ENCODE measurements around the gene UGT1A3.
"Not testable (repeated sequence)": the region's sequence is repeated elsewhere in the genome, so short reads cannot be mapped to it uniquely, and the experiment has no call there.

The UGT1A3 gene

GRCh38 chr2:233728723-233729301 is at the start of gene UGT1A3:
UGT1A3 (plus strand) TSS chr2:233729042; CDS start chr2:233729127, 85 bp downstream.
- no peak for ATAC-seq

- ATAC-seq = no peak
Measured at GRCh38 chr2:233679196-233679595, 49.6 kb upstream of the UGT1A3 start.

- ATAC-seq = no peak
Measured at GRCh38 chr2:233680361-233681045, 48.3 kb upstream of the UGT1A3 start.

- no peak for ATAC-seq
Measured at GRCh38 chr2:233681521-233682099, 47.2 kb upstream of the UGT1A3 start, which contains the start of gene UGT1A7. UGT1A7 (plus strand) TSS chr2:233681901; CDS start chr2:233681938, 37 bp downstream.

- no peak for ATAC-seq
Measured at GRCh38 chr2:233684640-233685039, 44.2 kb upstream of the UGT1A3 start.

GRCh38 chr2:233686928-233687327 is 41.9 kb upstream of the UGT1A3 start:
- no peak for ATAC-seq

GRCh38 chr2:233688341-233688740 is 40.5 kb upstream of the UGT1A3 start:
- no peak for ATAC-seq

- ATAC-seq = no peak
Measured at GRCh38 chr2:233689031-233689430, 39.8 kb upstream of the UGT1A3 start.

- ATAC-seq = no peak
Measured at GRCh38 chr2:233689501-233689900, 39.3 kb upstream of the UGT1A3 start.

- ATAC-seq = no peak
Measured at GRCh38 chr2:233690444-233690843, 38.4 kb upstream of the UGT1A3 start.

GRCh38 chr2:233691443-233692433 is 37.1 kb upstream of the UGT1A3 start:
- ATAC-seq = no peak

GRCh38 chr2:233692648-233693047 is 36.2 kb upstream of the UGT1A3 start, which contains the start of gene UGT1A6:
UGT1A6 (plus strand) TSS chr2:233692890; CDS start chr2:233693005, 115 bp downstream.
- no peak for ATAC-seq

- ATAC-seq = no peak
Measured at GRCh38 chr2:233693963-233694362, 34.9 kb upstream of the UGT1A3 start.

- ATAC-seq = no peak
Measured at GRCh38 chr2:233698740-233699139, 30.1 kb upstream of the UGT1A3 start.

- no peak for ATAC-seq
Measured at GRCh38 chr2:233699424-233700027, 29.3 kb upstream of the UGT1A3 start.

GRCh38 chr2:233700028-233700635 is 28.7 kb upstream of the UGT1A3 start:
- no peak for ATAC-seq

GRCh38 chr2:233700842-233701241 is 28.0 kb upstream of the UGT1A3 start:
- ATAC-seq = not testable (repeated sequence)

GRCh38 chr2:233702238-233702637 is 26.6 kb upstream of the UGT1A3 start:
- ATAC-seq = no peak

- no peak for ATAC-seq
Measured at GRCh38 chr2:233705911-233706506, 22.8 kb upstream of the UGT1A3 start.

- ATAC-seq = no peak
Measured at GRCh38 chr2:233706720-233707119, 22.1 kb upstream of the UGT1A3 start.

GRCh38 chr2:233707940-233708644 is 20.8 kb upstream of the UGT1A3 start:
- no peak for ATAC-seq

Measured in activated CD4-positive, CD25-positive, alpha-beta regulatory T cell treated with anti-CD3 and anti-CD28 coated beads, Interleukin-2, amount 50 U/mL, for 24 hours (primary cell).